Stimulated activated CD4-positive, alpha-beta T cell treated with anti-CD3 and anti-CD28 coated beads, Interleukin-4, amount 100 ng/mL, for 48 hours (primary cell): Measurements from ENCODE around the gene CDKN1C.

Experiments used
- DNase-seq, 2 donors: peaks; one replicate each; pipeline ENCODE4 v3.0.0-alpha.2; 2020; ENCODE audit warnings: low read depth in 2 of 2

The CDKN1C gene

GRCh38 chr11:2885678-2886081 lies at the start of gene CDKN1C:
TSS of gene CDKN1C (minus strand) at chr11:2885775. CDS start at chr11:2885456, 319 bp downstream.
- peak; percentile 57 to 61 for DNase-seq

- DNase-seq = no peak
Measured at GRCh38 chr11:2934611-2935239, 49.1 kb upstream of the CDKN1C start.

GRCh38 chr11:2934021-2934550 lies 48.5 kb upstream of the CDKN1C start:
- no peak for DNase-seq

GRCh38 chr11:2933375-2934020 lies 47.9 kb upstream of the CDKN1C start:
- DNase-seq = peak in 1 of 2 donors; percentile 28

GRCh38 chr11:2932850-2933251 lies 47.3 kb upstream of the CDKN1C start:
- no peak for DNase-seq

- DNase-seq = no peak
Measured at GRCh38 chr11:2931771-2932738, 46.5 kb upstream of the CDKN1C start.

GRCh38 chr11:2931420-2931746 lies 45.8 kb upstream of the CDKN1C start:
- DNase-seq = no peak

- DNase-seq = peak; percentile 34 to 36
Measured at GRCh38 chr11:2930704-2931419, 45.3 kb upstream of the CDKN1C start.

- DNase-seq = peak in 1 of 2 donors; percentile 26
Measured at GRCh38 chr11:2929950-2930703, 44.6 kb upstream of the CDKN1C start.

GRCh38 chr11:2929531-2929949 lies 44.0 kb upstream of the CDKN1C start:
- DNase-seq = peak in 1 of 2 donors; percentile 46

GRCh38 chr11:2928605-2929530 lies 43.3 kb upstream of the CDKN1C start, which contains the start of gene PHLDA2:
TSS of gene PHLDA2 (minus strand) at chr11:2929420. CDS start at chr11:2929364, 56 bp downstream.
- peak; percentile 55 to 61 for DNase-seq

GRCh38 chr11:2927851-2928604 lies 42.5 kb upstream of the CDKN1C start:
- no peak for DNase-seq

- DNase-seq = no peak
Measured at GRCh38 chr11:2927121-2927800, 41.7 kb upstream of the CDKN1C start.

GRCh38 chr11:2926611-2927051 lies 41.1 kb upstream of the CDKN1C start:
- DNase-seq = no peak

- no peak for DNase-seq
Measured at GRCh38 chr11:2924821-2925675, 39.5 kb upstream of the CDKN1C start.

GRCh38 chr11:2924381-2924780 lies 38.8 kb upstream of the CDKN1C start:
- no peak for DNase-seq
